ENCODE results near the gene MRPS23.

The MRPS23 gene

DNA sequence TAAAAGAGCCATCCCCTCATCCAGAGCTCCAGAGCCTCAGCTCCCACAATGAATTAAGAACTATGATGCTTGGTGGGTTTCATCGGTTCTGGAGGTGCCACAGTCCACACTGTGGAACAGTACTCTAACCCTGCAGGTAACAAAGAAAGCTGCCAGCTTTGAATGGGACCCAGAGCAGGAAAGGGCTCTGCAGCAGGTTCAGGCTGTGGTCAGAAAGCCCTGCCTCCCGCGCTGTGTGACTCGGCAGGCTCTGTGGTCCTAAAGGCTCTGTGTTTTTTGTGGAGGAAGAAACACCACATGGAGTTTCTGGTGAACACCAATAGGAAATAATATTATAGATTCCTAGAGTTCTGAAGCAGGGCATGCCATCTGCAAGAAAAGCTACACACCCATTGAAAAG is 32.5 kb downstream of the MRPS23 start:
- TF ChIP-seq, protein P1, sequence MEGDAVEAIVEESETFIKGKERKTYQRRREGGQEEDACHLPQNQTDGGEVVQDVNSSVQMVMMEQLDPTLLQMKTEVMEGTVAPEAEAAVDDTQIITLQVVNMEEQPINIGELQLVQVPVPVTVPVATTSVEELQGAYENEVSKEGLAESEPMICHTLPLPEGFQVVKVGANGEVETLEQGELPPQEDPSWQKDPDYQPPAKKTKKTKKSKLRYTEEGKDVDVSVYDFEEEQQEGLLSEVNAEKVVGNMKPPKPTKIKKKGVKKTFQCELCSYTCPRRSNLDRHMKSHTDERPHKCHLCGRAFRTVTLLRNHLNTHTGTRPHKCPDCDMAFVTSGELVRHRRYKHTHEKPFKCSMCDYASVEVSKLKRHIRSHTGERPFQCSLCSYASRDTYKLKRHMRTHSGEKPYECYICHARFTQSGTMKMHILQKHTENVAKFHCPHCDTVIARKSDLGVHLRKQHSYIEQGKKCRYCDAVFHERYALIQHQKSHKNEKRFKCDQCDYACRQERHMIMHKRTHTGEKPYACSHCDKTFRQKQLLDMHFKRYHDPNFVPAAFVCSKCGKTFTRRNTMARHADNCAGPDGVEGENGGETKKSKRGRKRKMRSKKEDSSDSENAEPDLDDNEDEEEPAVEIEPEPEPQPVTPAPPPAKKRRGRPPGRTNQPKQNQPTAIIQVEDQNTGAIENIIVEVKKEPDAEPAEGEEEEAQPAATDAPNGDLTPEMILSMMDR (IDR thresholded peaks at IDR 0.05), result no peak

DNA sequence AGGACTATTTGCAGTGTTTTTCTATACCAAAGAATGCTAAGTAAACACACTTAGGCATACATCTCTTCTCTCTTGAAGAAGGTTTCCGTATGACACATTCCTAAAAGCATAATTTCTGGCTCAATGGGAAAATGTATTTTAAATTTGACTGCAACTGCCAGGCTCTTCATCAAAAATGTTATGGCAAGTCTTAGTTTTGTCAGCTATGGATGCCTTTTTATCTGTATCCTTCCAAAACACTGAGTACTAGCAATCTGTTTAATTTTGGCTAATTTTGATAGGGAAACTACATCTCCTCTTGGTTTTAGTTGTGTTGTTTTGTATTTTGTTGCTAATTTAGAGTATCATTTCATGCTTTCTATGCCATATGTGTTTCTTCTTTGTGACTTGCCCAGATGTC is 35.4 kb downstream of the MRPS23 start:
- TF ChIP-seq, protein P1 (IDR thresholded peaks at IDR 0.05), result no peak

DNA sequence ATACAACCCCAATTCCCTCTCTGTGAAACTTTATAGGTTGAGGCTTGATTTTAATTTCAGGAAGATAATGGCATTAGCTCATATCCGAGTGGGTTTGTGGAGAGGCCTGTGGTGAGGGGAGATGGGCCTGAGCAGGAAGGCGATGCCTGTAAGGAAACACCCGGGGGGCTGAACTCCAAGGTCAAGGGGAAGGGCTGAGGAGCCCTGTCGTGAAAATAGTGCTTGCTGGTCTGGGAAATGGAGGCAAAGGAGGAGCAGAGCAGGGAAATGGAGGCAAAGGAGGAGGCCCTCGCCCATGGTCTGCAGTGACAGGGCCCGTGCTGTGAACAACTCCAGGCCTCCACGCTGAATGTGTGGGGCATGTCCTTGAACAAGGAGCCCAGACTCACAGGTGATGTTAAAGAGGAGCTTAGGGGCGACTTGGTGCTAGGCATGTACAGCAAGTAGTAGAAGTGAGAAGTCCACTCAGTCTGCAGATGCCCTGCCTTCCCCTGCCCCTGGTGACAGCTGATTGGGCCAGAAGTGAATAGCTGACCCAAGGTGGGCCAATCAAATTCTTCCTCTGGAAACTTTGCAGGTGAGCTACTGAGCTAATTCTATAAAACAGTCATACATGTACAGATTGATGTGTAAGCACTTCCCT is 38.1 kb downstream of the MRPS23 start:
- TF ChIP-seq, protein P1 (IDR thresholded peaks at IDR 0.05), result no peak

DNA sequence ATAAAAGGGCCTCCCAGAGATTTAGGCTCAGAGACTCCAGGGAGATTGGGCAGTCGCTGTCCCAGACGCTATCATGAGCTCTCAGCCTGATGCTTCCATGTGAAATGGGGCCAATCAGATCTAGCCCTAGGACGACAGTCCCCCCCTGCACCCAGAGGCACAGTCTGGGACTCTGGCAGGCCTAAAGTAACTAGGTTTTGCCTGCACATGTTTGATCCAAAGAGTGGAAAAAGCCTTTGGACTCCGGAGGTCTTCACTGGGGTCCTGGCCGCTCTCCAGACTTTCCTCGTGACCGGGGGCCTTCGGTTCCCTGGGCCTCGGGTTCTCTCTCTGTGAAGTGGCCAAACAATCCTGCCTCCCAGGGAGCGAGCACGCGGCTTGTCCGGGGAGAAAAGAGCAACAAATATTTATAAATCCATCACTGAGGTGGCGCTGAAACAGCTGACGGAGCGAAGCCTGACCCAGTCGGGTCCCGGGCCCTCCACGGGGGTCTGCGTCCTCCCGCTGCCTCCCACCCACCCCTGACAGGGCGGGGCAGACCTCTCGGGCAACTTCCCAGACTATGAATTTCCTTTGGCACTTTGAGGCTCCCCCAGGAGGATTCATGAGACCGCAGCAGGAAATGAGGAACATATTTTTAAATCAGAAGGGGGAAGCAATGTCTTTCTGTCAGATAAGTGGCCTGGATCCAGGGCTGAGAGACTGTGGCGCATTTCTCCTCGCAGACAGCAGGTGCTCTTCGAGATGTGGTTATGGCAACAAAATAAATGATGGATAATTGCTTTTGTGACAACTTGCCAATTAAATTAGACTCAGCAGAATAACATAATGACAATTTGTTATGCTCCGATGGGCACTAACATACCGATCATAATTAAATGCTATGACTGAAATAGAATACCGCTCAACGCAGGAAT is 38.9 kb downstream of the MRPS23 start:
- TF ChIP-seq, protein P1 (IDR thresholded peaks at IDR 0.05), result no peak

DNA sequence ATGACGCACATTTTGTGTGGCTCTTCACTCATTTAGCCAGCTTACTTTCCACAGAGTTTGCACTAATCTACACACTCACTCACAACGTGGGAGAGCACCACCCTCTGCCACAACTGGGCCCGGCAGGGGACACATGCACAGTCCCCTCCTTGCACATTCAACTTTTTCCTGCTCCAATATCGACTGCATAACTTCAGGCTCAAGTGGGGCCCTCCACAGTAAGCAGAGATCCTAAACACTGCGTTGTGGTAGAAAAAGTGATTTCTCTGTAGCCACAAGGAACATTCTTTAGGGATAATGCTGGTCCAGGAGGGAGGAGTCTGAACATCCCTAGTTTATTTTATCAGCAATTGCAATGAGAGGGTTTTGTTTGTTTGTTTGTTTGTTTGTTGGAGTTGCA is 40.0 kb downstream of the MRPS23 start:
- TF ChIP-seq, protein P1 (IDR thresholded peaks at IDR 0.05), result no peak

DNA sequence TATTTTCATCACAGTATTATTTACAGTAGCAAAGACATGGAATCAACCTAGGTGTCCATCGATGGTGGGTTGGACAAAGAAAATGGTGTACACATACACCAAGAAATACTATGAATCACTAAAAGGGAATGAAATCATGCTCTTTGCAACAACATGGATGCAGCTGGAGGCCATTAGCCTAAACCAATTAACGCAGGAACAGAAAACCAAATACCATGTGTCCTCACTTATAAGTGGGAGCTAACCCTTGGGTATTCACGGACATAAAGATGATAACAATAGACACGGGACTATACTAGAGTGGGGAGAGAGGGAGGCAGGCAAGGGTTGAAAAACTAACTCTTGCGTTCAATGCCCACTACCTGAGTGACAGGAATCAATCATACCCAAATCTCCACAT is 41.0 kb downstream of the MRPS23 start:
- TF ChIP-seq, protein P1 (IDR thresholded peaks at IDR 0.05), result no peak

DNA sequence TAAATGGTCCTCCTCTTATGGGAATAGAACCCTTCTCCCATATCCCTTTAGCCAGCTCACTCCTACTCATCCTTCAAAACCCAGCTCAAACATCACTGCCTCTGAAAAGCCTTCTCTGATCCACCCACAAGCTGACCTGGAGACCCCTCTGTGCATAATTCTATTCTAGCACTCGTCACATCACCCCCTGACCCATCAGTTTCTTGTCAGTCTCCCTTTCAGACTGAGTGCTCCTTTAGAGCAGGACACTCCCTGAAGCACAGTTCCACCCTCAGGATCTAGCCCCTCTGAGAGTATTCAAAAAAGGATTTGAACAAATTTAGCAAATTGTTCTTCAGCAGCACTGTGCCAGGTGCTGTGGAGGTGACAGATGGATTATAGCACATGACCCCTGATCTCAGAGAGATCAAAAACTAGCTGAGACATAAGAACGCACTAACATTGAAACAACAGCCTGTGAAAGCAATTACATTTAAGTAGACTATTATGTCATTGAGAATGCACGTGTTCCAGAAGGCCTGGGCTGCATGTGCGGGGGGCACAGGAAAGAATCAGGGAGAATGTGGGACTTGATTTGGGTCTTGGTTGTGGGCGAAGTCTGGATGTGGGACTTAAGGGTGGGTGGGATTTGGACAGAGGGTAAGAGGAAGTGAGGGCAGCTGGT is 43.5 kb downstream of the MRPS23 start:
- TF ChIP-seq, protein P1 (IDR thresholded peaks at IDR 0.05), result no peak
